ENCODE data around the gene GLDC.
"Not testable (repeated sequence)": the region's sequence is repeated elsewhere in the genome, so short reads cannot be mapped to it uniquely, and the experiment has no call there.

The GLDC gene

DNA sequence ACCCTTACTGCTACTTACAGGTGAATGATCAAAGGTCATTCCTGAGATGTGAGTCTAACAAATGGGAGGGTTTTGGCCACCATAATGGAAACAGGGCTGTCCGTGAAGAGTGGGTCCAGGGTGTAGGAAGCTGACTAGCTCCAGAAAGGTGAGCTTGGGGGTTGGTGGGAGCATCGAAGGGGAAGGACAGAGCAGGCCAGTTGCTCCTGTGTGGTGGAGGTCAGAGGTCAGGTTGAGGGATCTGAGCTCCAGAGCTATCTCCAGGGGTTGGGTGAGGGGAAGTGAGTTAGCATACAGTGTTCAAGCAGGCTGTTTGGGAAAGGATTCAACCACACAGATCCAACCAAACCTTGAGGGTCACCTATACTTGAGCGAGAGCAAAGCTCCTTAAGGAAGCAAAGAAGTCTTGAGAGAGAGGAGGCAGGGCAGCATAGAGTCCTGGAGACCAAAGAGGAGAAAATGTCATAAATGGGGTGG is 18.7 kb upstream of the GLDC start:
- DNase-seq (ENCODE audit: extremely low read depth, low read depth), result no peak
- TF ChIP-seq, protein P1, sequence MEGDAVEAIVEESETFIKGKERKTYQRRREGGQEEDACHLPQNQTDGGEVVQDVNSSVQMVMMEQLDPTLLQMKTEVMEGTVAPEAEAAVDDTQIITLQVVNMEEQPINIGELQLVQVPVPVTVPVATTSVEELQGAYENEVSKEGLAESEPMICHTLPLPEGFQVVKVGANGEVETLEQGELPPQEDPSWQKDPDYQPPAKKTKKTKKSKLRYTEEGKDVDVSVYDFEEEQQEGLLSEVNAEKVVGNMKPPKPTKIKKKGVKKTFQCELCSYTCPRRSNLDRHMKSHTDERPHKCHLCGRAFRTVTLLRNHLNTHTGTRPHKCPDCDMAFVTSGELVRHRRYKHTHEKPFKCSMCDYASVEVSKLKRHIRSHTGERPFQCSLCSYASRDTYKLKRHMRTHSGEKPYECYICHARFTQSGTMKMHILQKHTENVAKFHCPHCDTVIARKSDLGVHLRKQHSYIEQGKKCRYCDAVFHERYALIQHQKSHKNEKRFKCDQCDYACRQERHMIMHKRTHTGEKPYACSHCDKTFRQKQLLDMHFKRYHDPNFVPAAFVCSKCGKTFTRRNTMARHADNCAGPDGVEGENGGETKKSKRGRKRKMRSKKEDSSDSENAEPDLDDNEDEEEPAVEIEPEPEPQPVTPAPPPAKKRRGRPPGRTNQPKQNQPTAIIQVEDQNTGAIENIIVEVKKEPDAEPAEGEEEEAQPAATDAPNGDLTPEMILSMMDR (IDR thresholded peaks at IDR 0.05; ENCODE audit: low read depth, low read length), result no peak

DNA sequence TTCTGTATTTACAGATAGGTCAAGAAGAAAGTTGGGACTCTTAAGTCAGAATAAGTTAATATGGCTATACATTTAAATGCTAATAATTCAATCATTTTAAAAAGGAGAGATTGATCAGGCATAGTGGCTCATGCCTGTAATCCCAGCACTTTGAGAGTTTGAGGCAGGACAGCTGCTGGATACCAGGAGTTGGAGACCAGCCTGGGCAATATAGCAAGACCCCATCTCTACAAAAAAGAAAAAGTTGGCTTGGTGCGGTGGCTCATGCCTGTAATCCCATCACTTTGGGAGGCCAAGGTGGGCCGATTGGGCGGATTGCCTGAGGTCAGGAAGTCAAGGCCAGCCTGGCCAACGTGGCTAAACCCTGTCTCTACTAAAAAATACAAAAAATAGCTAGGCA is 15.0 kb upstream of the GLDC start:
- DNase-seq (ENCODE audit: extremely low read depth, low read depth), result no peak
- TF ChIP-seq, protein P1 (IDR thresholded peaks at IDR 0.05; ENCODE audit: low read depth, low read length), result no peak

DNA sequence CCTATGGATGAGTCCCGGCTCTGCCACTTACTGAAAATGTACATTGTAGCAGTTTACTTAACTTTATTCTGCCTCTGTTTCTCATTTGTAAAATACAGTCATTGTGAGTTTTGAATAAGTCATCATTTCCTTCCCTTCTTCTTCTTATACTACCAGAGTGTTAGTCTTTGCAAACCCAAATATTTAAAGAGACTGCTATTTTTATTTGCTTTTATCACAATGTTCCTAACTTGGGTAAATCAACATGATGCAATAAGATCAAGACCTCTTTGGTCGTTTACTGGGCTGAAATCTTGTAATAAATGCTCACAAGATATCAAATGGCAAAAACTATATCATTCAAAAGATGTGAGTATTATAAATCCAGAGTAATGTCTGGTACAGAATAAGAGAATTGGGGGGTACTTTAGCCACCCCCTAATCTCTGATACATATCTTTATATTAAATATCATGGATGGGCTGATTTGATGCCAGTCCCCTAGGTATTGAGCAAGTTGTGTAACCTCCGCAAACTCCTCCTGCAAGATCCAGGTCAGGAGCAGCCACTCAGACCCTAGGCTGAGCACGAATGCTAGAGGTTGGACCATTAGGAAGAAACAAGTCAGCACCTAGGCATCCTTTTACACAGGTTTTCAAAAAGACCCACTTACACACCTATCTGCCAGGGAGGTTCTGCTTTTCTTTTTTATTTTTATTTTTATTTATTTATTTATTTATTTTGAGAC is 13.3 kb upstream of the GLDC start:
- no peak for DNase-seq (ENCODE audit: extremely low read depth, low read depth)
- TF ChIP-seq, protein P1 (IDR thresholded peaks at IDR 0.05; ENCODE audit: low read depth, low read length), result no peak

DNA sequence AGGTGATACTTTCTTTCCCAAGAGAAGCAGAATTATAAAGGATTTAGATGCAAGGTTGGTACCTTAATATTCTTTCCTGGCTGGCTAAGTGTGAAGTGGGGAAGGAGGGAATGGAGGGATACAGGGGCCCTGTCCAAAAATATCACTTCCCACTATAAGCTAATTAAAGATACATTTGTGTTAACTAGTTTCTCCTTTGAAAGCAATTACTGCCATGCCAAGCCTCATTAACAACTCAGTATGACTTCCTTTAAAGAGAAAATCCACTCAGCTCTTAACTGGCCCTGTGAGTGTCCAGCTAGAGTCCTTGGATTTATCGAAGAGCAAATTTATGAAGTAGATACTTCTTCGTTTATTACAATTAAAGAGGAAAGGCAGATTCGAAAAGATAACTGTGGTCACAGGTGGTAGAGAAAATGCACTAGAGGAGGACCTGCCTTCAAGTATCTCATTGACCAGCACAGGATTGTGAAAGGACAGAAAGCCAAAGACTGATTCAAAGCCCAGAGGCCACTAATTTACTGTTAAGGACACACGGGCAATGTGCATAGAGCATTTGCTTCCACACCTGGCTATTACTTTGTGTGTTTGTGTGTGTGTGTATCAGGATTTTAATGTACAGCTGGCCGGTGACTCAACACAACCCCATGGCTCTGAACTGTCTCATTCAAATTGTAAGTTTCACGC is 11.2 kb upstream of the GLDC start:
- DNase-seq (ENCODE audit: extremely low read depth, low read depth), result no peak
- TF ChIP-seq, protein P1 (IDR thresholded peaks at IDR 0.05; ENCODE audit: low read depth, low read length), result no peak

DNA sequence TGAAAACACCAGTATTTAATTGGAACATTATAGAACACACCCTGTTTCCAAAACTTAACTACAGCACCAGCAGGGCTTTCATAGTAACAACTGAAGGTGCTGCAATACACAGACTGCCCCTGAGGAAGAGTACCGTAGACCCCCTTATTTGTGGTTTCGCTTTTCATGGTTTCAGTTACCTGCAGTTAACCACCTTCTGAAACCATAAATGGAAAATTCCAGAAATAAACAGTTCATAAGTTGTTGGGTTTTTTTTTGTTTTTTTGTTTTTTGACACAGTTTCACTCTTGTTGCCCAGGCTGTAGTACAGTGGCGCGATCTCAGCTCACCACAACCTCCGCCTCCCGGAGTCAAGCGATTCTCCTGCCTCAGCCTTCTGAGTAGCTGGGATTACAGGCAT is 9.5 kb upstream of the GLDC start:
- no peak for DNase-seq (ENCODE audit: extremely low read depth, low read depth)
- TF ChIP-seq, protein P1 (IDR thresholded peaks at IDR 0.05; ENCODE audit: low read depth, low read length), result no peak

DNA sequence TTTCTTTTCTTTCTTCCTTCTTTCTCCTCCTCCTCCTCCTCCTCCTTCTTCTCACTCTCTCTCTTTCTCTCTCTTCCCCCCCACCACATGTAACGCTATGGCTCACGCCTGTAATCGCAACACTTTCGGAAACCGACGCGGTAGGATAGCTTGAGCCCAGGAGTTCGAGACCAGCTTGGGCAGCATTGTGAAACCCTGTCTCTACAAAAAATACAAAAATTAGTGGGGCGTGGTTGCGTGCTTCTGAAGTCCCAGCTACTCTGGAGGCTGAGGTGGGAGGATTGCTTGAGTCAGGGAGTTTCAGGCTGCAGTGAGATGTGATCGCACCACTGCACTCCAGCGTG is 736 bp upstream of the GLDC start:
- no peak for DNase-seq (ENCODE audit: extremely low read depth, low read depth)
- TF ChIP-seq, protein P1 (IDR thresholded peaks at IDR 0.05; ENCODE audit: low read depth, low read length), result no peak

DNA sequence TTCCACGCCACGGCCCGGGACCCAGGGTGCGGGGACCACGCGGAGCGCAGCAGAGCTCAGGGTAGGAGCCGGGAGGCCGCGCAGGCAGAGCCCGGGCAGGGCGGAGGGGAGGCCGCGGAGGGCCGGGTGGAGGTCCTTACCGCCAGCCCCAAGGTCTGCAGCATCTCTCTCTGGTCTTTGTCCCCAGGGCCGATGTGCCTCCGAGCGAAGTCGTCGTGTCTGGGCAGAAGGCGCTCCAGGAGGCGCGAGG is 499 bp downstream of the GLDC start:
- not testable (repeated sequence) for DNase-seq (ENCODE audit: extremely low read depth, low read depth)

Measured in AG09319 (cell line).